ENCODE results near the gene GUF1. TPM values are rescaled to one million over a fixed set of nuclear protein-coding genes. Genes with fewer than 3 reads are reported as not detected.

GUF1 gene, protein sequence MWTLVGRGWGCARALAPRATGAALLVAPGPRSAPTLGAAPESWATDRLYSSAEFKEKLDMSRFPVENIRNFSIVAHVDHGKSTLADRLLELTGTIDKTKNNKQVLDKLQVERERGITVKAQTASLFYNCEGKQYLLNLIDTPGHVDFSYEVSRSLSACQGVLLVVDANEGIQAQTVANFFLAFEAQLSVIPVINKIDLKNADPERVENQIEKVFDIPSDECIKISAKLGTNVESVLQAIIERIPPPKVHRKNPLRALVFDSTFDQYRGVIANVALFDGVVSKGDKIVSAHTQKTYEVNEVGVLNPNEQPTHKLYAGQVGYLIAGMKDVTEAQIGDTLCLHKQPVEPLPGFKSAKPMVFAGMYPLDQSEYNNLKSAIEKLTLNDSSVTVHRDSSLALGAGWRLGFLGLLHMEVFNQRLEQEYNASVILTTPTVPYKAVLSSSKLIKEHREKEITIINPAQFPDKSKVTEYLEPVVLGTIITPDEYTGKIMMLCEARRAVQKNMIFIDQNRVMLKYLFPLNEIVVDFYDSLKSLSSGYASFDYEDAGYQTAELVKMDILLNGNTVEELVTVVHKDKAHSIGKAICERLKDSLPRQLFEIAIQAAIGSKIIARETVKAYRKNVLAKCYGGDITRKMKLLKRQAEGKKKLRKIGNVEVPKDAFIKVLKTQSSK
- 4.2 and 8.1 TPM in 2 replicates for total RNA-seq (2014; rRNA removed; shearing (Covaris generic); ENCODE audit: low replicate concordance)

DNA sequence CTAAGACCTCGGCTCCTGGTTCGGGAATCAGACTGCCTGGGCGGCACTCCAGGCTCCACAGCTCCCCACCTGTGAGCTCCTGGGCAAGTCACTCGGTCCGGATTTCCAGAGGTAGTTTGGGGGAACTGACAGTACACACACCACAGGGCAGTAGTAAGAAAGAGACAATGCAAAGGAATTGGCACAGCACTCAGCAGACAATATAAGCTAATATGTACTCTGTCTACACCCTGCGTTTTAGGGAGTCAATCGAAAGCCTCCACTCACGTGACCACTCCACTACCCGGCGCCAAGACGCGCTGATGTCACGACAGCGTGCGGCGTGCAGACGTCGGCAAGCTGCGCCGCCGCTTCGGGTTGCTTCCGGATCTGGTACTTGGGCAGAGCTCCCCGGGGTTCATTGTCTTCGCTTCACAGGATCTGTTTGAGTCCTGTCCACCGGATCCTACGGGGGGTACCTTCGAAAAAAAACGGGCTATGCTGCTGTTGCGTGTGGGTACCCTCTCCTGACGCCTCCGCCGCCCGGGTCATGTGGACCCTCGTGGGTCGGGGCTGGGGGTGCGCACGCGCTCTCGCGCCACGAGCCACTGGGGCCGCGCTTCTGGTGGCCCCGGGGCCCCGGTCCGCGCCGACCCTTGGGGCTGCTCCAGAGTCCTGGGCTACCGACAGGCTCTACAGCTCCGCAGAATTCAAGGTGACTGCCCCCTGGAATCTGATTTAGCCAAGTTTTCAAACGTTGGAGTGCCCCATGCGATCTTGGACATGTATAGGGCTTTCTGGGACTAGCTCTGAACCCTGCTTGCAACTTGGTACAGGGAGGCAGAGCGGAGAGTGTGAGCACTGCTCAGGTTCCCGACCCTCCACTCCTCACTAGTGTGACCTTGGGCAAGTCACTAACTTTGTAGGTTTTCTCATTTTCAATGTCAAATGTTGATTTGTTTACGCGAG, at the start of gene GUF1:
Gene GUF1, plus strand, starts transcription at position 327 of the 948 bp plus-strand sequence. Its CDS starts 203 bp downstream, at position 530.
- no peaks in the 10 kb centered on the region for H3K9me3 ChIP-seq
- DNase-seq, result peak; percentile 86
- peak within 1 kb of the TSS; percentile 90 for H3K4me3 ChIP-seq
- H3K36me3 ChIP-seq, result peaks cover 10% of the 10 kb centered on the region
- H3K27me3 ChIP-seq, result no peaks in the 10 kb centered on the region

DNA sequence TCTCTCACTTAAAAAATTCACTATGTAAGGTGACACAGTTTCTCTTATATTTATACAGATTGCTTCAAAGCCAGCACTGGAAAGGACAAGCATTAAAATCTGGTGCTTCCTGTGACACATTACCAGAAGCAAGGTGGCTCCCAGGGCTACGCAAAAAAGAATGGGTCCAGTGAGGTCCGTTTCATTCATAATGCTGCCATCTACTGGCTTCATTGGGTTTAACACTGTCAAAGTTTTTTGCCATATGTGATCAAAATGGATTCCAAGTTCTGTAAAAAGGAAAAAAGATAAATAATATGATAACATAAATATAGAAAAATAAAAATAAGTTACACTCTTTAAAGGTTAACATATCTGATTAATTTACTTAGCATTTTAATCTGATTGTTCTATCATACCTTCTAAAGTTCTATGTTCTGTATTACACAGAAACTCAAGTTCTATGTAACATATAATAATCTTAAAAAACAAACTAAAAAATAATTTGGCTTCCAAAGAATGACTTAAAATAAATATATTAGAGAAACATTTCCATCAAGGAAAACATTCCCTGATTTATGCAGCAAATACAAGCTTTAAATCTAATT, 48.8 kb upstream of the GUF1 start:
- no peaks in the 10 kb centered on the region for H3K36me3 ChIP-seq
- DNase-seq, result peak; percentile 7
- no peaks in the 10 kb centered on the region for H3K27me3 ChIP-seq
- H3K4me3 ChIP-seq, result no peak overlapping the region
- no peaks in the 10 kb centered on the region for H3K9me3 ChIP-seq

- DNase-seq, result no peak
- no peaks in the 10 kb centered on the region for H3K9me3 ChIP-seq
- no peak overlapping the region for H3K4me3 ChIP-seq
Observed at GRCh38 chr4:44632089-44632488, 46.1 kb upstream of the GUF1 start.

DNA sequence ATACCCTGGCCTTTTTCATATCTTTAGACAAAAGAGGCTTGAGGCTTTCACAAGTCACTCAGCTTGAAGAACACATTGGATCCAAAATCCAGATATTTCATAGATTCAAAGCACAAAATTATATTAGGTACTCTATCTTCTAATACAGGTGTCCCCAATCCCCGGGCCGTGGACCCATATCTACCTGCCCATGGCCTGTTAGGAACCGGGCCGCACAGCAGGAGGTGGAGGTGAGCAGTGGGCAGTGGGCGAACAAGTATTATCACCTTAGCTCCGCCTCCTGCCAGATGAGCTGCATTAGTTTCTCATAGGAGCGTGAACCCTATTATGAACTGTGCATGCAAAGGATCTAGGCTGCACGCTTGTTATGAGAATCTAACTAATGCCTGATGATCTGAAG, 45.5 kb upstream of the GUF1 start:
- no peak for DNase-seq
- Histone ChIP-seq H3K9me3 (no peaks in the 10 kb centered on the region), H3K4me3 (no peak overlapping the region), H3K36me3 (no peaks in the 10 kb centered on the region), H3K27me3 (no peaks in the 10 kb centered on the region)

More at GRCh38 chr4:44632089-44632488, 46.1 kb upstream of the GUF1 start:
- no peaks in the 10 kb centered on the region for H3K27me3 ChIP-seq
- no peaks in the 10 kb centered on the region for H3K36me3 ChIP-seq

DNA sequence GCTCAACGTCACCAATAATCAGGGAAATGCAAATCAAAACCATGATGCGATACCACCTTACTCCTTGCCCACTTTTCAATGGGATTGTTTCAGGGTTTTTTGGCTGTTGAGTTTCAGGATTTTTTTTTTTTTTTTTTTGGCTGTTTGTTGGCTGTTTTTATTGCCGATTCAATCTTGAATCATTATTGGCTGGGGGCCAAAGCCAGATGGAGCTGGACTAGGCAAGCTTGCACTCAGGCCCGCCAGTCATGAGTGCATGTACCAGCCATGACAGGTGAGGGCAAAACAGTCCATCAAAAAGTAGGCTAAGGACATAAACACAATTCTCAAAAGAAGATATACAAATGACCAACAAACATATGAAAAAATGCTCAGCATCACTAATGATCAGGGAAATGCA, 40.1 kb upstream of the GUF1 start:
- Histone ChIP-seq H3K36me3 (no peaks in the 10 kb centered on the region), H3K27me3 (no peaks in the 10 kb centered on the region), H3K9me3 (no peaks in the 10 kb centered on the region), H3K4me3 (no peak overlapping the region)
- peak; percentile 18 for DNase-seq

DNA sequence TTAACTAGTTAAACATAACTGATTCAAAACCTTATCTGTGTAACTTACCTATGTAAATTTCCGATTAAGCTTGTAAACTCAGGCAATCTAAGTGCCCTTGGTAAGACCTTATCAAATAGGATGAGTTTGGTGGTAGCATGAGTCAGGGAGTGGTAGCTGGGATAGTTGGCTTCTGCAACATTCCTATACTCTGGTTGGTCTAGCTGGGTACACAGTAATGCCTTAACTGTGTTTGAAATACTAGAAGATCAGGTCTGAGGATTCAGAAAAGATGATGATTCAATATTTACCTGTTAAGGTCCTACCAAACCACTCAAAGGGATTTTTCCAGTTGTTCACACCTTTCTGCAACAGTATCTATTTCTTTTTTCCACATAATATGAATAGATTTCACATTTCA, 32.1 kb upstream of the GUF1 start:
- H3K36me3 ChIP-seq, result no peaks in the 10 kb centered on the region
- H3K9me3 ChIP-seq, result no peaks in the 10 kb centered on the region
- no peak overlapping the region for H3K4me3 ChIP-seq
- no peaks in the 10 kb centered on the region for H3K27me3 ChIP-seq
- no peak for DNase-seq

DNA sequence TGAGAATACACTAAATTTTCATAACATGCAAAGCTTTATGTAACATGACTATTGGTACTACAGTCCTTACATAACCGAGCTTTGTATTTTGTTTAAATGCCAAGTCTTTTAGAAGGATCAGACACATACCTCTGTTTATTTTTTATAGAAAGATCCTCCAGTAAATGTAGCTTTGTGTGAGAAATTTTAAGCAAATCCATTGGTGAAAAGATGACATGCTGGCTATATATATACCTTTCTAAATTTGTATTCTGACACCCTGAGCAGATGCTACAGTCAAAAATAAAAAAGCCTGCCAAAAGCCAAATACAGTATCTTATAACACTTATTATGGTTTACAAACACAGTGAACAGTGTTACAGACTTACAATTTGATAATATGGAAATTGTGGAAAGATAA, 26.8 kb upstream of the GUF1 start, which contains the start of gene YIPF7:
Gene YIPF7, minus strand, starts transcription at position 201 of the 400 bp plus-strand sequence. CDS start 1,525 bp downstream, outside the sequence.
- H3K36me3 ChIP-seq, result no peaks in the 10 kb centered on the region
- H3K9me3 ChIP-seq, result no peaks in the 10 kb centered on the region
- no peak within 1 kb of the TSS for H3K4me3 ChIP-seq
- H3K27me3 ChIP-seq, result no peaks in the 10 kb centered on the region
- no peak for DNase-seq

DNA sequence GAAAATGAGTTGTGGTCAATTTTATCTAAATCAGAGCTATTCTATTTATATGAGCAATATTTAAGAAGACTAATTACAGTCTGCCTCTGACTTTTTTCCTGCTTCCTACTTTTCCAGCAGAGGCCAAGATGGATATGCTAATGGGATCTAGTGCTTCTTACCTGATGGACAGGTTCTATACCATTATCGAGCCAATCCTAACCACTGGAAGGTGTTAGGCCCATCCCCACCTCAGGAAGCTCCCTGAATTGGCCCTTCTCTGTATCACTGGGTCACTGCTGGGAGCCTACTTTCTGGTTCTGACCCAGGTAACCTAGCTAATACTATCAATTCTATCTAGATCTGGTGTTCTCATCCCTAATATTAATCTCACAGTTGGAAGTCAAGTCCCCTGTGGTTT, 26.2 kb upstream of the GUF1 start:
- DNase-seq, result no peak
- Histone ChIP-seq H3K4me3 (no peak overlapping the region), H3K9me3 (no peaks in the 10 kb centered on the region), H3K36me3 (no peaks in the 10 kb centered on the region), H3K27me3 (no peaks in the 10 kb centered on the region)

DNA sequence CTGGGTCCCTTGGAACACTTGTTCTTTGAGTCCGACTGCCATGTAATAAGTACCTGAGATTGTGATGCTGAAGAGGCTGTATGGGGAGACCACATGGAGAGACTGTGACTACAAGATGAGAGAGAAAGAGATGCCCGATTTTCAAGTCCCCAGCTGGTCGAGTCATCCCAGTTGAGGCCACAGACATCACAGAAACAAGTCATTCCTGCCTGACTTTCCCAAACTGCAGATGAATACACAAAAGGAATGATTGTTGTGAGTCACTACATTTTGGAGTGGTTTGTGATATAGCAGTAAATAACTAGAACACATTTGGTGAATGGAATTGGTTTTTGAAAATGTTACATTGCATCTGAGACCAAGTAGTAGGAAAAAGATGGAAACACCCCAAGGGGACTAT, 17.8 kb upstream of the GUF1 start:
- Histone ChIP-seq H3K9me3 (no peaks in the 10 kb centered on the region), H3K27me3 (no peaks in the 10 kb centered on the region), H3K36me3 (no peaks in the 10 kb centered on the region), H3K4me3 (no peak overlapping the region)
- DNase-seq, result no peak

DNA sequence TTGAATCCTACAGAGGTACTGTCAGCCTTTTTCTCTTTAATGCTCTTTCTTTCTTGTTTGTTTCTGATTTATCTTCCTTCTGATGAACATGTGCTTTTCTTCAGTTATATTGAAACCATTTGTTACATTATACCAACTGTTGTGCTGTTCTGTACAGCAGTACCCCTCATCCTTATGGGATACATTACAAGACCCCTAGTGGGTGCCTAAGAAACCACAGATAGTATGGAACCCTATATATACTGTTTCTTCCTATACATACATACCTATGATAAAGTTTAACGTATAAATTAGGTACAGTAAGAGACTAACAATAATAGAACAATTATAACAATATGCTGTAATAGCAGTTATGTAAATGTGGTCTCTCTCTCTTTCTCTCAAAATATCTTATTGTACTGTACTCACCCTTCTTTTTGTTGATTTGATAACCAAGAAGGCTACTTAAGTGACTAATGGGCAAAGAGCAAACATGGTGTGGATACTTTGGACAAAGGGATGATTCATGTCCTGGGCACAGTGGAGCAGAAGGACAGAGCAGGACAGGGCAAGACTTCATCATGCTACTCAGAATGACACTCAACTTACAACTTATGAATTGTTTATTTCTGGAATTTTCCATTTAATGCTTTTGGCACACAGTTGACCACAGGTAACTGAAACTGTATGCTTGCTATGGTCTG, 16.1 kb upstream of the GUF1 start:
- DNase-seq, result no peak
- Histone ChIP-seq H3K36me3 (no peaks in the 10 kb centered on the region), H3K9me3 (no peaks in the 10 kb centered on the region), H3K27me3 (no peaks in the 10 kb centered on the region), H3K4me3 (no peak overlapping the region)

GRCh38 chr4:44662623-44663005, 15.6 kb upstream of the GUF1 start:
- DNase-seq, result no peak
- no peaks in the 10 kb centered on the region for H3K36me3 ChIP-seq
- H3K9me3 ChIP-seq, result no peaks in the 10 kb centered on the region
- no peak overlapping the region for H3K4me3 ChIP-seq
- no peaks in the 10 kb centered on the region for H3K27me3 ChIP-seq

DNA sequence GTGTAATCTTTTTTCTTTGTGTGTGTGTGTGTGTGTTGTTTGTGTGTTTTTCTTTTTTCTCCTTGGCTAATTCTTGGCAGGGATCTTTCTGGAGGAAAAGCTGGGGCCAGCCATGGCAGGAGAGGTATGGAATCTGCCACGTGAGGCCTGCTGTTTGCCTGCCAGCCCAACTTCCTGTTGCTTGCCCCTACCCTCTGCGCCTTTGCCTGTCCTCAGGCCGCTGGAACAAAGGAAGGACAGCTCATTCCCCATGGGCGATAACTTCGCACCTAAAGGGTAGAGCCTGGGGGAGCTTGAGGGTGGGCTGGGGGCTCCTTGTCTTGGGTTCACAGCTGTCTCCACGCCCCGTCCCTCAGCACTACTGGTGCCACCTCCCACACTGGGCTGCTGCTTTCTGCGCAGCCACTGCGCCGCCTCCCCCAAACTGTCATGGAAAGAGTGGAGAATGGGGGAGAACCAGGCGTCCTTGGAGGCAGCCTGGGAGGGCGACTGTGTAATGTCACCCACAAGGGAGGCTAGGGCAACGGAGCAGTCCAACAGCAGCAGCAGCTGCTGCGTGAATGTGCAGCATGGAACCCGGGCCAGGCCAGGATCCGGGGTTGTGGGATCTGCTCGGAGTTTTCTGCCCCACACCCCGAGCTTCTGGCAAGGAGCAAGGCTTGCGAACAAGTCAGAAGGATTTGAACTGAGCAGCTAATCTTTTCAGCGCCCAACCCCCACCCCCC, 14.5 kb upstream of the GUF1 start:
- Histone ChIP-seq H3K4me3 (no peak overlapping the region), H3K9me3 (no peaks in the 10 kb centered on the region), H3K36me3 (no peaks in the 10 kb centered on the region), H3K27me3 (no peaks in the 10 kb centered on the region)
- no peak for DNase-seq

DNA sequence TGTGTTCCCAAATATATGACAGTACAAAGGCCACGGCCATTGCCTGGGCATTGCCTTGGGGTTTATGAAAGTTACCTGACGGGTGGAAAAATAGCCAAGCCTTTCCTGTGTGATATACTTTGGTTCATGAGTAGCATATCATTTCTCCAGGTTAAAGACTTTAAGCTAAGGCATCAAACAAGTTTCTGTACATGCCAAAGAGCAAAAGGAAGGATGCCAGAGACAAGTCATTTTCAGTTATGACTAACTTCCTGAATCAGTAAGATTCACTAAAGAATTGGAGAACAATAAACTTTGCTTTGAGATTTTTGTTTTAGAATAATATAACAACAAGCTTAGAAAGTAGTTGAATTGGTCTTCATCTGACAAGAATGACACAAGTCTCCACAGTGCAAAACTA, 9.7 kb upstream of the GUF1 start:
- no peaks in the 10 kb centered on the region for H3K27me3 ChIP-seq
- no peak for DNase-seq
- H3K36me3 ChIP-seq, result no peaks in the 10 kb centered on the region
- no peaks in the 10 kb centered on the region for H3K9me3 ChIP-seq
- H3K4me3 ChIP-seq, result no peak overlapping the region

GRCh38 chr4:44670506-44671199, 7.6 kb upstream of the GUF1 start:
- H3K4me3 ChIP-seq, result no peak overlapping the region
- DNase-seq, result no peak
- no peaks in the 10 kb centered on the region for H3K36me3 ChIP-seq
- H3K9me3 ChIP-seq, result no peaks in the 10 kb centered on the region
- H3K27me3 ChIP-seq, result no peaks in the 10 kb centered on the region

GRCh38 chr4:44671636-44672035, 6.6 kb upstream of the GUF1 start:
- DNase-seq, result no peak
- Histone ChIP-seq H3K4me3 (no peak overlapping the region), H3K9me3 (no peaks in the 10 kb centered on the region), H3K36me3 (no peaks in the 10 kb centered on the region), H3K27me3 (no peaks in the 10 kb centered on the region)

Data from MG63 (cell line).